Hippocampal formation (tissue), 2 donors: ENCODE results near the gene FAM20C.

Experiments used
- DNase-seq, 2 donors: peaks; one replicate each; lab custom pipeline; 2025; lab: John Stamatoyannopoulos, UW

The FAM20C gene

GRCh38 chr7:159370-160270 lies 32.8 kb upstream of the FAM20C start:
- DNase-seq: no peak

- no peak for DNase-seq
These were observed 31.2 kb upstream of the FAM20C start for GRCh38 chr7:160958-161725.

- no peak for DNase-seq
These were observed 29.6 kb upstream of the FAM20C start for GRCh38 chr7:162632-163297.

GRCh38 chr7:163298-163695 lies 29.1 kb upstream of the FAM20C start:
- no peak for DNase-seq

- DNase-seq: no peak
These were observed 28.1 kb upstream of the FAM20C start for GRCh38 chr7:163971-164881.

GRCh38 chr7:164882-165660 lies 27.3 kb upstream of the FAM20C start:
- DNase-seq: peak in 1 of 2 donors; percentile 29

GRCh38 chr7:165661-166337 lies 26.6 kb upstream of the FAM20C start:
- no peak for DNase-seq

- DNase-seq: no peak
These were observed 25.9 kb upstream of the FAM20C start for GRCh38 chr7:166338-167060.

- no peak for DNase-seq
These were observed 25.1 kb upstream of the FAM20C start for GRCh38 chr7:167090-167855.

GRCh38 chr7:167976-168791 lies 24.2 kb upstream of the FAM20C start:
- no peak for DNase-seq

GRCh38 chr7:169276-170172 lies 22.8 kb upstream of the FAM20C start:
- DNase-seq: no peak

GRCh38 chr7:170551-171363 lies 21.6 kb upstream of the FAM20C start:
- DNase-seq: no peak

- no peak for DNase-seq
These were observed 20.9 kb upstream of the FAM20C start for GRCh38 chr7:171364-171904.

- DNase-seq: no peak
These were observed 20.4 kb upstream of the FAM20C start for GRCh38 chr7:171912-172515.
